HEK293 (cell line): ENCODE measurements around the gene NAV2.

Source experiments
- CTCF ChIA-PET: fragments of 350-600 bp; formaldehyde crosslinking; extraction: SDS; loops from one replicate; lab custom pipeline; 2021; ENCODE audit warnings: antibody characterized with exemption; lab: Yijun Ruan, JAX
- POLR2A ChIA-PET: fragments of 300-600 bp; formaldehyde crosslinking; extraction: SDS; loops from one replicate; lab custom pipeline; 2020; ENCODE audit warnings: antibody characterized with exemption, inconsistent platforms; lab: Yijun Ruan, JAX
- H3K27ac ChIP-seq: fragments of 200-500 bp; sonication (Bioruptor generic); 2 replicates; pipeline ENCODE4 v1.5.1; 2014; ENCODE audit warnings: low read depth, low read length, control low read depth, inconsistent platforms; ENCODE audit errors: extremely low read depth
- H3K36me3 ChIP-seq, 2 experiments: fragments of 200-500 bp in 1 of 2; sonication (Bioruptor generic) in 1 of 2; 1 replicate in 1 of 2; 2 replicates in 1 of 2; pipeline ENCODE4 v1.5.1; 2014 to 2017; ENCODE audit warnings: inconsistent platforms in 2 of 2, low read length in 2 of 2; ENCODE audit not compliant: control insufficient read depth in 2 of 2, insufficient read depth in 1 of 2
- H3K4me1 ChIP-seq: fragments of 200-500 bp; sonication (Bioruptor generic); 2 replicates; pipeline ENCODE4 v1.5.1; 2014; ENCODE audit warnings: mild to moderate bottlenecking, low read length, inconsistent platforms; ENCODE audit not compliant: control insufficient read depth, insufficient read depth
- H3K4me3 ChIP-seq: 2 replicates; pipeline ENCODE4 v1.5.1; 2011; ENCODE audit warnings: low read depth, mild to moderate bottlenecking, control low read depth, low read length, moderate library complexity
- H3K9me3 ChIP-seq: fragments of 200-500 bp; sonication (Bioruptor generic); 2 replicates; pipeline ENCODE4 v1.5.1; 2014; ENCODE audit warnings: low read depth, low read length, inconsistent platforms; ENCODE audit not compliant: control insufficient read depth, insufficient read depth
- GLI2 ChIP-seq: fragments of 450-650 bp; formaldehyde crosslinking; IDR thresholded peaks from 2 replicates; pipeline ENCODE4; 2017; ENCODE audit warnings: missing biosample characterization, missing genetic modification characterization, low read depth, borderline replicate concordance
- GLI4 ChIP-seq: fragments of 450-650 bp; formaldehyde crosslinking; IDR thresholded peaks from 2 replicates; pipeline ENCODE4 v1.5.1; 2016; ENCODE audit warnings: missing biosample characterization, missing genetic modification characterization
- GLIS2 ChIP-seq: fragments of 450-650 bp; formaldehyde crosslinking; IDR thresholded peaks from 2 replicates; pipeline ENCODE4 v1.5.1; 2016; ENCODE audit warnings: missing biosample characterization, missing genetic modification characterization
- KLF16 ChIP-seq: fragments of 450-650 bp; formaldehyde crosslinking; IDR thresholded peaks from 2 replicates; pipeline ENCODE4 v1.5.1; 2017; ENCODE audit warnings: missing biosample characterization, missing genetic modification characterization
- KLF17 ChIP-seq: fragments of 450-650 bp; formaldehyde crosslinking; IDR thresholded peaks from 2 replicates; pipeline ENCODE4 v1.5.1; 2016; ENCODE audit warnings: missing biosample characterization, missing genetic modification characterization
- PATZ1 ChIP-seq: fragments of 450-650 bp; formaldehyde crosslinking; IDR thresholded peaks from 2 replicates; pipeline ENCODE4 v1.5.1; 2016; ENCODE audit warnings: missing biosample characterization, missing genetic modification characterization
- REST ChIP-seq: fragments of 450-650 bp; formaldehyde crosslinking; IDR thresholded peaks from 2 replicates; pipeline ENCODE4 v1.5.1; 2016; ENCODE audit warnings: missing biosample characterization, missing genetic modification characterization
- SCRT1 ChIP-seq: fragments of 450-650 bp; formaldehyde crosslinking; IDR thresholded peaks from 2 replicates; pipeline ENCODE4 v1.5.1; 2016; ENCODE audit warnings: missing biosample characterization, missing genetic modification characterization, borderline replicate concordance
- SP3 ChIP-seq: fragments of 450-650 bp; formaldehyde crosslinking; IDR thresholded peaks from 2 replicates; pipeline ENCODE4 v1.5.1; 2016; ENCODE audit warnings: missing biosample characterization, missing genetic modification characterization
- ZBTB26 ChIP-seq: fragments of 450-650 bp; formaldehyde crosslinking; optimal IDR thresholded peaks from 2 replicates; pipeline ENCODE3; 2016; ENCODE audit warnings: missing biosample characterization, mild to moderate bottlenecking, missing genetic modification characterization
- ZIC2 ChIP-seq: fragments of 450-650 bp; formaldehyde crosslinking; IDR thresholded peaks from 2 replicates; pipeline ENCODE4 v1.5.1; 2016; ENCODE audit warnings: missing biosample characterization, missing genetic modification characterization
- ZNF132 ChIP-seq: fragments of 450-650 bp; formaldehyde crosslinking; IDR thresholded peaks from 2 replicates; pipeline ENCODE4 v1.5.1; 2017; ENCODE audit warnings: missing biosample characterization, missing genetic modification characterization, borderline replicate concordance
- ZNF138 ChIP-seq: fragments of 450-650 bp; formaldehyde crosslinking; IDR thresholded peaks from 2 replicates; pipeline ENCODE4 v1.5.1; 2016; ENCODE audit warnings: missing biosample characterization, missing genetic modification characterization, borderline replicate concordance
- ZNF23 ChIP-seq: fragments of 450-650 bp; formaldehyde crosslinking; IDR thresholded peaks from 2 replicates; pipeline ENCODE4 v1.5.1; 2016; ENCODE audit warnings: missing biosample characterization, missing genetic modification characterization, borderline replicate concordance
- ZNF274 ChIP-seq, 2 experiments: fragments of 200-500 bp in 1 of 2; fragments of 450-650 bp in 1 of 2; sonication (Bioruptor generic) in 1 of 2; formaldehyde crosslinking in 1 of 2; IDR thresholded peaks; 2 replicates each; pipeline versions ENCODE4 v1.5.1 to v1.6.1; 2014 to 2016; ENCODE audit warnings: borderline replicate concordance in 1 of 2, inconsistent platforms in 1 of 2, low read length in 1 of 2, missing biosample characterization in 1 of 2, missing genetic modification characterization in 1 of 2
- ZNF302 ChIP-seq: fragments of 450-650 bp; formaldehyde crosslinking; IDR thresholded peaks from 2 replicates; pipeline ENCODE4 v1.5.1; 2016; ENCODE audit warnings: missing biosample characterization, missing genetic modification characterization, low read depth
- ZNF354C ChIP-seq: fragments of 450-650 bp; formaldehyde crosslinking; IDR thresholded peaks from 2 replicates; pipeline ENCODE4 v1.5.1; 2016; ENCODE audit warnings: missing biosample characterization, missing genetic modification characterization, low read depth, borderline replicate concordance
- ZNF571 ChIP-seq: fragments of 450-650 bp; formaldehyde crosslinking; IDR thresholded peaks from 2 replicates; pipeline ENCODE4 v1.5.0; 2017; ENCODE audit warnings: missing biosample characterization, missing genetic modification characterization
- ZNF645 ChIP-seq: fragments of 450-650 bp; formaldehyde crosslinking; IDR thresholded peaks from 2 replicates; pipeline ENCODE4; 2016; ENCODE audit warnings: missing biosample characterization, missing genetic modification characterization
- ZNF670 ChIP-seq: fragments of 450-650 bp; formaldehyde crosslinking; IDR thresholded peaks from 2 replicates; pipeline ENCODE4 v1.5.1; 2016; ENCODE audit warnings: missing biosample characterization, missing genetic modification characterization, low read depth
- ZNF701 ChIP-seq: fragments of 450-650 bp; formaldehyde crosslinking; IDR thresholded peaks from 2 replicates; pipeline ENCODE4 v1.5.1; 2016; ENCODE audit warnings: missing biosample characterization, missing genetic modification characterization
- ZNF707 ChIP-seq: fragments of 450-650 bp; formaldehyde crosslinking; IDR thresholded peaks from 2 replicates; pipeline ENCODE4 v1.5.1; 2016; ENCODE audit warnings: missing biosample characterization, missing genetic modification characterization
- ZNF777 ChIP-seq: fragments of 450-650 bp; formaldehyde crosslinking; IDR thresholded peaks from 2 replicates; pipeline ENCODE4 v1.5.1; 2017; ENCODE audit warnings: missing biosample characterization, missing genetic modification characterization, borderline replicate concordance
- ZSCAN16 ChIP-seq: fragments of 450-650 bp; formaldehyde crosslinking; IDR thresholded peaks from 2 replicates; pipeline ENCODE4 v1.5.1; 2016; ENCODE audit warnings: missing biosample characterization, missing genetic modification characterization

NAV2 gene

GRCh38 chr11:19683862-19684491 is 28.7 kb upstream of the NAV2 start:
- no peak overlapping the region for H3K4me3 ChIP-seq
- TF ChIP-seq ZNF645: no peak
- TF ChIP-seq GLIS2 (tag by site-specific recombination): no peak
- TF ChIP-seq SP3 (tag by site-specific recombination): no peak
- TF ChIP-seq REST: no peak
- TF ChIP-seq ZSCAN16: no peak
- no peak for TF ChIP-seq SCRT1 (tag by site-specific recombination)
- TF ChIP-seq KLF16 (tag by site-specific recombination): no peak
- no peak for TF ChIP-seq ZNF354C (tag by site-specific recombination)
- no peak for TF ChIP-seq ZNF571 (tag by site-specific recombination)
- no peak for TF ChIP-seq ZBTB26
- TF ChIP-seq GLI4 (tag by site-specific recombination): no peak
- no peak for TF ChIP-seq ZNF23 (tag by site-specific recombination)
- TF ChIP-seq ZIC2 (tag by site-specific recombination): no peak
- TF ChIP-seq ZNF138 (tag by site-specific recombination): no peak
- no peaks in the 10 kb centered on the region for H3K9me3 ChIP-seq
- CTCF ChIA-PET: no interaction called here
- no peak overlapping the region for H3K27ac ChIP-seq
- H3K36me3 ChIP-seq: no peaks in the 10 kb centered on the region
- POLR2A ChIA-PET: interaction anchor here (0.7 kb wide), 1 partner anchor 28 kb away, joined by 4 read pairs; no protein-coding TSS in a partner anchor
- H3K4me1 ChIP-seq: no peaks in the 10 kb centered on the region

- CTCF ChIA-PET: interaction anchor here (1.0 kb wide), 1 partner anchor 40 kb away, joined by 3 read pairs; no protein-coding TSS in a partner anchor
- Histone ChIP-seq H3K9me3 (no peaks in the 10 kb centered on the region), H3K27ac (no peak overlapping the region)
- no peak for TF ChIP-seq ZNF670
- TF ChIP-seq ZNF707 (tag by site-specific recombination): no peak
- no peak for TF ChIP-seq ZNF132 (tag by site-specific recombination)
- TF ChIP-seq ZNF302 (tag by site-specific recombination): no peak
- TF ChIP-seq PATZ1: no peak
- TF ChIP-seq ZNF777 (tag by site-specific recombination): no peak
- no peak for TF ChIP-seq KLF17 (tag by site-specific recombination)
- no peak for TF ChIP-seq GLI2 (tag by site-specific recombination)
- no peak for TF ChIP-seq ZNF274 (IDR thresholded peaks at IDR 0.05; ENCODE audit: low read length)
- TF ChIP-seq ZNF274 (tag by site-specific recombination; IDR thresholded peaks at IDR 0.05; ENCODE audit: borderline replicate concordance): no peak
- TF ChIP-seq ZNF701 (tag by site-specific recombination): no peak
Measured at GRCh38 chr11:19686234-19686633, 26.4 kb upstream of the NAV2 start.

More at GRCh38 chr11:19686234-19686633, 26.4 kb upstream of the NAV2 start:
- no peaks in the 10 kb centered on the region for H3K36me3 ChIP-seq
- POLR2A ChIA-PET: no interaction called here
- H3K4me1 ChIP-seq: no peaks in the 10 kb centered on the region
- H3K4me3 ChIP-seq: no peak overlapping the region
